ENCODE measurements around the gene GPSM1. TPM values are rescaled to one million over a fixed set of nuclear protein-coding genes. Genes with fewer than 3 reads are reported as not detected.
A peak's percentile ranks its signal among the peaks of the same experiment; 100 is the strongest.

GPSM1 gene
- total and polyA plus RNA-seq, 9 of the 15 experiments (the other 6 are each of a cell fraction or from before 2014, with no cell fraction given) = 0.04 to 14.2 (median 3.1) TPM

DNA sequence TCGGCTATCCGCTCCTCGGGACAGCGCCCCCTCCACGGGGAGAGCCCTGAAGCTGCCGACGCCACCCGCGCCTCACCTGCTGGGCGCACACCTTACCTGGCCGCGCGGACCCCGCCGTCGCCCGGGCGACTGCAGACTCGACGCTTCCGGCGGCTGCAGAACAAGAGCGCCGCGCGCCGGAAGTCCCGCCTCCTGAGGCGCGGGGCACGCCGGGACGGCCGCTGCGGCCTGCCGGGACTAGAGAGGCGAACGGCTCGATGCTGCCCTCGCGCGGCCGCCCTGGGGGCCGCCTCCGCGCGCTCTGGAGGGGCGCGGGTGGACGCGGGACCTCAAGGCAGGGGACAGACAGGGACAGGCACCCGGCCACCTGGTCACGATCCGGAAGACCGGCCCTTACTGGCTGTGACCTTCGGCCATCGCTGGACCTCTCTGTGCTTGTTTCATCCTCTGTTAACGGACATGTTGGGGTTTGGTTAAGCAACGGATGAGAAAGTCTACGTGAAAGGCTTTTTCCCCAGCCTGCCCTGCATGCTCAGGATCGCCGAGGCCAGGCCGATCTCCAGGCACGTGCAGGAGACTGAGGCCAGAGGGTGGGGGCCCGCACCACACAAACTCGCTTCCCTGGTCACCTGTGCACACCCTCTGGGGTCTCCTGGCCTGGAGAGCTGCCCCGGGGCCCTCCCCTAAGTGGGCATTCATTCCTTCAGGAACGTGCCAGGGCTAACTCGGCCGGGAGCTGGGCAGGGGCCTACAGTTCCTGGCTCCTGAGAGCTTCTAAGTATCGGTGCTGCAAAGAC, 72.9 kb downstream of the GPSM1 start, which contains the start of gene SNAPC4 (continued):
- TF ChIP-seq PHTF2 (CRISPR knock-in tag; IDR thresholded peaks at IDR 0.05) (no peak), PTBP1 (IDR thresholded peaks at IDR 0.05; ENCODE audit: low read depth, low read length) (no peak), ZNF239 (CRISPR knock-in tag; IDR thresholded peaks at IDR 0.05) (no peak), NFE2 (IDR thresholded peaks at IDR 0.05; ENCODE audit: low read depth) (no peak), PHF8 (IDR thresholded peaks at IDR 0.05; ENCODE audit: borderline replicate concordance, low read length) (peak; percentile 87; the same call in 1 of the 2 replicates), L3MBTL2 (IDR thresholded peaks at IDR 0.05) (peak; percentile 67), MCM3 (IDR thresholded peaks at IDR 0.05) (no peak), ZNF24 (IDR thresholded peaks at IDR 0.05) (no peak), GATAD2A (IDR thresholded peaks at IDR 0.05) (no peak), GABPB1 (CRISPR knock-in tag; IDR thresholded peaks at IDR 0.05) (peak; percentile 96), FOSL1 (tag; conservative IDR thresholded peaks at IDR 0.05) (no peak), RBFOX2 (IDR thresholded peaks at IDR 0.05; ENCODE audit: low read depth, low read length) (peak; percentile 80), CEBPB (tag; IDR thresholded peaks at IDR 0.05) (0 out of 2 replicates have a peak, but pooled peaks have one; percentile 10), ZBED1 (IDR thresholded peaks at IDR 0.05) (no peak), ZKSCAN8 (CRISPR knock-in tag; IDR thresholded peaks at IDR 0.05) (no peak), C11orf30 (IDR thresholded peaks at IDR 0.05; ENCODE audit: low read depth) (peak; percentile 75), POLR3A (IDR thresholded peaks at IDR 0.05; ENCODE audit: borderline replicate concordance, extremely low read depth, insufficient read depth, insufficient read length) (no peak), TGIF2 (CRISPR knock-in tag; IDR thresholded peaks at IDR 0.05) (no peak), ZNF699 (CRISPR knock-in tag; IDR thresholded peaks at IDR 0.05; ENCODE audit: insufficient replicate concordance) (no peak), NCOA2 (IDR thresholded peaks at IDR 0.05; ENCODE audit: partially characterized antibody in 2 of 2) (no peak)
- TF ChIP-seq, protein P1, sequence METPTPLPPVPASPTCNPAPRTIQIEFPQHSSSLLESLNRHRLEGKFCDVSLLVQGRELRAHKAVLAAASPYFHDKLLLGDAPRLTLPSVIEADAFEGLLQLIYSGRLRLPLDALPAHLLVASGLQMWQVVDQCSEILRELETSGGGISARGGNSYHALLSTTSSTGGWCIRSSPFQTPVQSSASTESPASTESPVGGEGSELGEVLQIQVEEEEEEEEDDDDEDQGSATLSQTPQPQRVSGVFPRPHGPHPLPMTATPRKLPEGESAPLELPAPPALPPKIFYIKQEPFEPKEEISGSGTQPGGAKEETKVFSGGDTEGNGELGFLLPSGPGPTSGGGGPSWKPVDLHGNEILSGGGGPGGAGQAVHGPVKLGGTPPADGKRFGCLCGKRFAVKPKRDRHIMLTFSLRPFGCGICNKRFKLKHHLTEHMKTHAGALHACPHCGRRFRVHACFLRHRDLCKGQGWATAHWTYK (CRISPR knock-in tag; IDR thresholded peaks at IDR 0.05) = 0 out of 2 replicates have a peak, but pooled peaks have one; percentile 59
- TF ChIP-seq, protein P2, sequence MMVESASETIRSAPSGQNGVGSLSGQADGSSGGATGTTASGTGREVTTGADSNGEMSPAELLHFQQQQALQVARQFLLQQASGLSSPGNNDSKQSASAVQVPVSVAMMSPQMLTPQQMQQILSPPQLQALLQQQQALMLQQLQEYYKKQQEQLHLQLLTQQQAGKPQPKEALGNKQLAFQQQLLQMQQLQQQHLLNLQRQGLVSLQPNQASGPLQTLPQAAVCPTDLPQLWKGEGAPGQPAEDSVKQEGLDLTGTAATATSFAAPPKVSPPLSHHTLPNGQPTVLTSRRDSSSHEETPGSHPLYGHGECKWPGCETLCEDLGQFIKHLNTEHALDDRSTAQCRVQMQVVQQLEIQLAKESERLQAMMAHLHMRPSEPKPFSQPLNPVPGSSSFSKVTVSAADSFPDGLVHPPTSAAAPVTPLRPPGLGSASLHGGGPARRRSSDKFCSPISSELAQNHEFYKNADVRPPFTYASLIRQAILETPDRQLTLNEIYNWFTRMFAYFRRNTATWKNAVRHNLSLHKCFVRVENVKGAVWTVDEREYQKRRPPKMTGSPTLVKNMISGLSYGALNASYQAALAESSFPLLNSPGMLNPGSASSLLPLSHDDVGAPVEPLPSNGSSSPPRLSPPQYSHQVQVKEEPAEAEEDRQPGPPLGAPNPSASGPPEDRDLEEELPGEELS (CRISPR knock-in tag; IDR thresholded peaks at IDR 0.05; ENCODE audit: borderline replicate concordance) = no peak
- TF ChIP-seq, protein P3, sequence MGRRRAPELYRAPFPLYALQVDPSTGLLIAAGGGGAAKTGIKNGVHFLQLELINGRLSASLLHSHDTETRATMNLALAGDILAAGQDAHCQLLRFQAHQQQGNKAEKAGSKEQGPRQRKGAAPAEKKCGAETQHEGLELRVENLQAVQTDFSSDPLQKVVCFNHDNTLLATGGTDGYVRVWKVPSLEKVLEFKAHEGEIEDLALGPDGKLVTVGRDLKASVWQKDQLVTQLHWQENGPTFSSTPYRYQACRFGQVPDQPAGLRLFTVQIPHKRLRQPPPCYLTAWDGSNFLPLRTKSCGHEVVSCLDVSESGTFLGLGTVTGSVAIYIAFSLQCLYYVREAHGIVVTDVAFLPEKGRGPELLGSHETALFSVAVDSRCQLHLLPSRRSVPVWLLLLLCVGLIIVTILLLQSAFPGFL (CRISPR knock-in tag; IDR thresholded peaks at IDR 0.05) = peak; percentile 72; the same call in 1 of the 2 replicates
- TF ChIP-seq, protein P4, sequence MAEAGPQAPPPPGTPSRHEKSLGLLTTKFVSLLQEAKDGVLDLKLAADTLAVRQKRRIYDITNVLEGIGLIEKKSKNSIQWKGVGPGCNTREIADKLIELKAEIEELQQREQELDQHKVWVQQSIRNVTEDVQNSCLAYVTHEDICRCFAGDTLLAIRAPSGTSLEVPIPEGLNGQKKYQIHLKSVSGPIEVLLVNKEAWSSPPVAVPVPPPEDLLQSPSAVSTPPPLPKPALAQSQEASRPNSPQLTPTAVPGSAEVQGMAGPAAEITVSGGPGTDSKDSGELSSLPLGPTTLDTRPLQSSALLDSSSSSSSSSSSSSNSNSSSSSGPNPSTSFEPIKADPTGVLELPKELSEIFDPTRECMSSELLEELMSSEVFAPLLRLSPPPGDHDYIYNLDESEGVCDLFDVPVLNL (CRISPR knock-in tag; IDR thresholded peaks at IDR 0.05; ENCODE audit: low read depth) = no peak

Data from K562 (cell line).